WERI-Rb-1 (cell line): Measurements from ENCODE around the gene MRGPRD.

Experiments
- DNase-seq: peaks from one replicate; pipeline ENCODE4 v3.0.0-alpha.2; 2020
- H3K27ac ChIP-seq: fragments of 250-450 bp; sonication (Bioruptor Pico); 2 replicates; pipeline ENCODE4 v1.5.1; 2020; ENCODE audit warnings: mild to moderate bottlenecking, moderate library complexity
- H3K27me3 ChIP-seq: fragments of 250-450 bp; sonication (Bioruptor Pico); 2 replicates; pipeline ENCODE4 v1.5.1; 2021; ENCODE audit warnings: mild to moderate bottlenecking, low read depth, moderate library complexity; ENCODE audit not compliant: insufficient read depth, severe bottlenecking
- H3K36me3 ChIP-seq: fragments of 250-450 bp; sonication (Bioruptor Pico); 2 replicates; pipeline ENCODE4 v1.5.1; 2020; ENCODE audit warnings: mild to moderate bottlenecking, moderate library complexity
- H3K4me3 ChIP-seq: 2 replicates; pipeline ENCODE4 v1.5.1; 2011; ENCODE audit warnings: low read depth, mild to moderate bottlenecking, control low read depth, low read length
- H3K9me3 ChIP-seq: fragments of 250-450 bp; sonication (Bioruptor Pico); 2 replicates; pipeline ENCODE4 v1.5.1; 2021; ENCODE audit warnings: mild to moderate bottlenecking, moderate library complexity; ENCODE audit not compliant: severe bottlenecking
- CTCF ChIP-seq: IDR thresholded peaks from 2 replicates; pipeline ENCODE4 v1.5.1; 2011; ENCODE audit warnings: low read depth, mild to moderate bottlenecking, control low read depth, inconsistent platforms, low read length

MRGPRD gene, protein sequence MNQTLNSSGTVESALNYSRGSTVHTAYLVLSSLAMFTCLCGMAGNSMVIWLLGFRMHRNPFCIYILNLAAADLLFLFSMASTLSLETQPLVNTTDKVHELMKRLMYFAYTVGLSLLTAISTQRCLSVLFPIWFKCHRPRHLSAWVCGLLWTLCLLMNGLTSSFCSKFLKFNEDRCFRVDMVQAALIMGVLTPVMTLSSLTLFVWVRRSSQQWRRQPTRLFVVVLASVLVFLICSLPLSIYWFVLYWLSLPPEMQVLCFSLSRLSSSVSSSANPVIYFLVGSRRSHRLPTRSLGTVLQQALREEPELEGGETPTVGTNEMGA

DNA sequence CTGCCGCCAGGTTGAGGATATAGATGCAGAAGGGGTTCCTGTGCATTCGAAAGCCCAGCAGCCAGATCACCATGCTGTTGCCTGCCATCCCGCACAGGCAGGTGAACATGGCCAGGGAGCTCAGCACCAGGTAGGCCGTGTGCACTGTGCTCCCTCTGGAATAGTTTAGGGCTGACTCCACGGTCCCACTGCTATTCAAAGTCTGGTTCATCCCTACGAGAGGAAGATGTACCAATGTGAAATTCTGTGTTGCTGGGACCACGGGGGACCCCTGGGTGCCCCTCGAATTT is at the start of gene MRGPRD:
Gene MRGPRD, minus strand, starts transcription at position 211 of the 290 bp plus-strand sequence. Its CDS starts 0 bp downstream, at position 211.
- Histone ChIP-seq H3K36me3 (no peaks in the 10 kb centered on the region), H3K27me3 (no peaks in the 10 kb centered on the region), H3K4me3 (no peak within 1 kb of the TSS), H3K27ac (no peak within 1 kb of the TSS), H3K9me3 (no peaks in the 10 kb centered on the region)
- TF ChIP-seq CTCF: no peak
- DNase-seq: no peak

- DNase-seq: no peak
- Histone ChIP-seq H3K27me3 (no peaks in the 10 kb centered on the region), H3K4me3 (no peak overlapping the region), H3K36me3 (no peaks in the 10 kb centered on the region), H3K27ac (no peak overlapping the region), H3K9me3 (no peaks in the 10 kb centered on the region)
- TF ChIP-seq CTCF: no peak
Observed at GRCh38 chr11:69030301-69030700, 49.5 kb upstream of the MRGPRD start.

DNA sequence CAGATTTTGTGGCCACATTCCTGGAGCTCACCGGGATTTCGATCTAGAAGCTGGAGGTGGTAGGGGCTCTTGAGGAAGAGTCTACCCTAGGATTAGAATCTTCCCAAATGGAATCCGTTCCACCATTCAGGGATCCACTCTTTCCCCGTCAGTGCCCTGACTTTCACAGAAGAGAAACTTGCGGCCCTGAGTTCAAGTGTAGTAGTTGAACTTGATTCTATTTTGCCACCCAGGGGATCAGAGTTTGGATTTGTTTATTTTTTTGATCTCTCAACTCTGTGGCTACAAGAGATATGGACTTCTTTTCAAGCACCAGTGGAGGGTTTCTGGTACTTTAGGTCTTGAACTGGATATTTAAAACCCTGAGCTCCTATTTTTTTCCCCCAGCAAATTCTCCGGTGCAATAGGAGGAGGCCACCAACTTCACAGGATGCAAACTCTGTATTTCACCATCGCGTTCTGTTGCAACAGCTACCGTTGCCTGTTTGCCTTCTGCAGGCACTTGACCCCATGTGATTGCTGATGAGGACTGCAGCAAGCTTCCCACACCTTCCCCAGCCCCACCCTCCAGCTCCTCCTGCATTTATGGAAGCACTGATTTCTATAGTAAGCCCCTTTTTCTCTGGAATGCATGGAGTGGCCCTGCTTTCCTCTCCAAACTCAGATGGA is 47.1 kb upstream of the MRGPRD start:
- no peak for TF ChIP-seq CTCF
- no peaks in the 10 kb centered on the region for H3K27me3 ChIP-seq
- no peak for DNase-seq
- no peaks in the 10 kb centered on the region for H3K9me3 ChIP-seq
- no peaks in the 10 kb centered on the region for H3K36me3 ChIP-seq
- H3K27ac ChIP-seq: no peak overlapping the region
- no peak overlapping the region for H3K4me3 ChIP-seq

- Histone ChIP-seq H3K27me3 (no peaks in the 10 kb centered on the region), H3K4me3 (no peak overlapping the region), H3K9me3 (no peaks in the 10 kb centered on the region), H3K27ac (no peak overlapping the region), H3K36me3 (no peaks in the 10 kb centered on the region)
- no peak for DNase-seq
- no peak for TF ChIP-seq CTCF
Observed at GRCh38 chr11:69024509-69024908, 43.7 kb upstream of the MRGPRD start.

DNA sequence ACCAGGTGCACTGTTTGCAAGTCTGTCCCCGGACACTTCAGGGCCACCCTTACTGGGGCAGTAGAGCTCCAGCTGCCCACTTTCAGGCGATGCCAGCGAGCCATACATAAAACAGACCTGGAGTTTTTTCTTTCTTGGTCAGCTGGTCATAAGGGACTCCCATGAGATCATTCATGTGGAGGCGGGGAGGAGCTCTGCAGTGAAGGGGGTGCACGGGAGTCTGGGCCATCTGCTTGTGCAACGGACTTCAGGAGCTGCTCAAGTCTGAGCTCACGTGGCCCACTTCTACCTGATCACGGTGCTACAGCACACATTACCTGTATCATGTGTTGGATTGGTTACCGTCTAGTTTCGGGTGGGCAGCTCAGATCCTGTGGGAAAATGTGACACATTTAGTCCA is 41.5 kb upstream of the MRGPRD start:
- peak; percentile 41 for DNase-seq
- Histone ChIP-seq H3K27me3 (no peaks in the 10 kb centered on the region), H3K4me3 (no peak overlapping the region), H3K27ac (no peak overlapping the region), H3K9me3 (no peaks in the 10 kb centered on the region), H3K36me3 (no peaks in the 10 kb centered on the region)
- TF ChIP-seq CTCF: no peak
